Hindlimb muscle (tissue), 1 donor: ENCODE data around the gene RAB3A. TPM values are rescaled to one million over a fixed set of nuclear protein-coding genes. Genes with fewer than 3 reads are reported as not detected.

Source experiments
- DNase-seq: peaks from one replicate; pipeline ENCODE4 v3.0.0-alpha.2; 2013
- polyA plus RNA-seq: library from polyadenylated mRNA; unstranded; fragments of 120-200 nt; gene quantifications from one replicate; pipeline ENCODE4 v1.2.1, GENCODE V29; 2013; ENCODE audit not compliant: insufficient read length

The RAB3A gene
- polyA plus RNA-seq, 1 donor: 5.1 TPM

DNA sequence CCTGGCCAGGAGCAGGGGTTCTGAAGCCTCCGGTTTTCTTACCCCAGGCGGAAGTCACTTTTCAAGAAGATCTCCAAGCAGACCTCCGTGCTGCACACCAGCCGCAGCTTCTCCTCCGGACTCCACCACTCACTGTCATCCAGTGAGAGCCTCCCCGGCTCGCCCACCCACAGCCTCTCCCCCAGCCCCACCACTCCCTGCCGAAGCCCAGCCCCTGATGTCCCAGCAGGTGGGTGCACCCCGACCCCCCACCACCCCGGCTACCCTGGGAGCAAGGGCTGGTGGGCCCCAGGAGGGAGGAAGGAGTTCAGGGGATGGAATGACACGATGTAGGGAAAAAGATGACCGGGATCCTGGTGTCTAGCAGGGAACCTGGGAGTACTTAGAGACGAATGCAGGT lies 56.4 kb downstream of the RAB3A start:
- no peak for DNase-seq

Other genes starting within 250 kb of the RAB3A start
- gene KCNN1, start 236.9 kb downstream of the RAB3A start, polyA plus RNA-seq: 0.63 TPM
- 4.5 TPM for gene ARRDC2, start 195.9 kb downstream of the RAB3A start, polyA plus RNA-seq
- gene IL12RB1, start 117.1 kb downstream of the RAB3A start, polyA plus RNA-seq: 0.75 TPM
- 17.3 TPM for gene MAST3, start 106.3 kb downstream of the RAB3A start, polyA plus RNA-seq
- gene PIK3R2, start 50.9 kb downstream of the RAB3A start, polyA plus RNA-seq: 66.1 TPM
- gene IFI30, start 30.2 kb downstream of the RAB3A start, polyA plus RNA-seq: 2.9 TPM
- gene MPV17L2, start 10.8 kb downstream of the RAB3A start, polyA plus RNA-seq: 6.5 TPM
- 7.1 TPM for gene PDE4C, start 22.4 kb upstream of the RAB3A start, polyA plus RNA-seq
- gene IQCN, start 70.4 kb upstream of the RAB3A start, polyA plus RNA-seq: 4.9 TPM
- gene JUND, start 77.6 kb upstream of the RAB3A start, polyA plus RNA-seq: 139 TPM
- 93.0 TPM for gene LSM4, start 119.0 kb upstream of the RAB3A start, polyA plus RNA-seq
- 14.4 TPM for gene PGPEP1, start 136.6 kb upstream of the RAB3A start, polyA plus RNA-seq
- gene GDF15, start 182.1 kb upstream of the RAB3A start, polyA plus RNA-seq: 0.41 TPM
- 2.6 TPM for gene LRRC25, start 193.6 kb upstream of the RAB3A start, polyA plus RNA-seq
- gene SSBP4, start 215.4 kb upstream of the RAB3A start, polyA plus RNA-seq: 135 TPM
- 231 TPM for gene ISYNA1, start 234.1 kb upstream of the RAB3A start, polyA plus RNA-seq